VCaP (cell line): ENCODE results near the gene BOK.

ENCODE experiments used
- H3K27ac ChIP-seq: fragments of 450-650 bp; 2 replicates; pipeline ENCODE4 v1.5.1; 2017
- TF ChIP-seq, protein P1 (sequence below): fragments of 450-650 bp; conservative IDR thresholded peaks from 2 replicates; pipeline ENCODE4 v1.5.1; 2017; ENCODE audit warnings: mild to moderate bottlenecking, moderate library complexity

Gene BOK, protein sequence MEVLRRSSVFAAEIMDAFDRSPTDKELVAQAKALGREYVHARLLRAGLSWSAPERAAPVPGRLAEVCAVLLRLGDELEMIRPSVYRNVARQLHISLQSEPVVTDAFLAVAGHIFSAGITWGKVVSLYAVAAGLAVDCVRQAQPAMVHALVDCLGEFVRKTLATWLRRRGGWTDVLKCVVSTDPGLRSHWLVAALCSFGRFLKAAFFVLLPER

DNA sequence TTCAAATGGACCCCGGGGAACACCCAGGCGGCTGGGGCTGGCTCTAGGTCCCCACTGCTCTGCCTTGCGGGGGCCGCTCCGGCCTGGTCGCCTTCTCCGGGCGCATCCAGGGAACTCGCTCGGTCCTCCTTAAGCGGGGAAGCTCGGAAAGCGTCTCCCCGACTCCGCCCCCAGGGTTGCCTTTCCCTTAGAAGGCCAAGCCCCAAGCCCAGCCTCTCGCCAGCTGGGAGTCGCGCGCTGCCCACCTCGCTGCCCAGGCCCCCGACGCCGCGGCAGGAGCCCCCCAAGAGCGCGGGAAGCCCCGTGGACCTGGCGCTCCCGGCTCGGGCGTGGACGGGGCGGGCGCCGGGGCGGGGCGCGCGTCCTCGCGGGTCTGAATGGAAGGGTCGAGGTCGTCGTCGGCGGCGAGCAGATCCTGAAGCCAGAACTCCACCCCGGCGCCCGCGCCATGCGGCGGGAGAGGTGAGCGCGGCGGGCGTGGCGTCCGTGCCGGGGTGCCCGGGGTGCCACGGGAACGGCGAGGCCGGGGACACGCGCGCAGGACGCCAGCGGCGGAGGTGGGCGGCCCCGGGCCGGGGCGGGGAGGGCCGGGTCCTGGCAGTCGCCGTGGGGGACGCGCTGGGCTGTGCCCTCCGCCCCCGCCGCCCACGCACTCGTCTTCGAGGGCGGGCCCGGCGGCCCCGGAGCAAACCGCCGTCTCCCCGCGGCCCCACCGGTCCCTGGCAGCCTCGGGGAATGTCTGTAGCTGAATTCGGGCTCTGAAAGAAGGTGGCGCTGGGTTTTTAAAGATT, at the start of gene BOK:
BOK (plus strand) TSS at position 214 of the 791 bp plus-strand sequence. CDS start 739 bp downstream, outside the sequence.
- peak within 1 kb of the TSS; percentile 97 for H3K27ac ChIP-seq
- TF ChIP-seq, protein P1, sequence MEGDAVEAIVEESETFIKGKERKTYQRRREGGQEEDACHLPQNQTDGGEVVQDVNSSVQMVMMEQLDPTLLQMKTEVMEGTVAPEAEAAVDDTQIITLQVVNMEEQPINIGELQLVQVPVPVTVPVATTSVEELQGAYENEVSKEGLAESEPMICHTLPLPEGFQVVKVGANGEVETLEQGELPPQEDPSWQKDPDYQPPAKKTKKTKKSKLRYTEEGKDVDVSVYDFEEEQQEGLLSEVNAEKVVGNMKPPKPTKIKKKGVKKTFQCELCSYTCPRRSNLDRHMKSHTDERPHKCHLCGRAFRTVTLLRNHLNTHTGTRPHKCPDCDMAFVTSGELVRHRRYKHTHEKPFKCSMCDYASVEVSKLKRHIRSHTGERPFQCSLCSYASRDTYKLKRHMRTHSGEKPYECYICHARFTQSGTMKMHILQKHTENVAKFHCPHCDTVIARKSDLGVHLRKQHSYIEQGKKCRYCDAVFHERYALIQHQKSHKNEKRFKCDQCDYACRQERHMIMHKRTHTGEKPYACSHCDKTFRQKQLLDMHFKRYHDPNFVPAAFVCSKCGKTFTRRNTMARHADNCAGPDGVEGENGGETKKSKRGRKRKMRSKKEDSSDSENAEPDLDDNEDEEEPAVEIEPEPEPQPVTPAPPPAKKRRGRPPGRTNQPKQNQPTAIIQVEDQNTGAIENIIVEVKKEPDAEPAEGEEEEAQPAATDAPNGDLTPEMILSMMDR: no peak

DNA sequence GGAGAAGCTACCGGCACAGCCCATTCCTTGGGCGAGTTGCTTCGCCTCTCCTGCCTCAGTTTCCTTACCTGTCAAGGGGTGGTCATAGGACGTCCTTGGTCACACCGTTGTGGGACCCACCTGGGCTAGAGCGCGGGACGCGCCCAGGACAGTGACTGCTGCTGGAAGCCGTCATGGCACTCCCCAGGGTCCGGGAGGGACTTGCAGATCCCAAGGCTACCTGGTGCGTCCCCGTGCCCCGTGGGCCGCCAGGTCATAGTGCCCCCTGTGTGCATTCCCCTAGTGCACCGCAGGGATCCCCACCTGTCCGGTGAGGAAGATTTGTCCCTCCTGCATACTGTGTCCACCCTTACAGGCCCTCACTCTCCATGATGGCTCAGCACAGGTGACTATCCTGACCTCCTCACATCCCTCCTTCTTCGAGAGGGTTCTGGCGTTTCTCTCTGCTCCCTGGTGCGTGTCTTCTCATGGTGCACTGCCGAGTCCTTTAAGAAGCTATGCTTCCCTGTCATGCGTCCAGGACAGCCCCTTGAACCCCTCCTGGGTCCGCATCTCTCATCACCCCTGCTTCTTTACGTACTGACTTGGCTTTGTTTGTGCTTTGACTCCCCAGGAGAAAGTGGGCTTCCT, 49.3 kb upstream of the BOK start:
- peak overlapping the region; percentile 91 for H3K27ac ChIP-seq

DNA sequence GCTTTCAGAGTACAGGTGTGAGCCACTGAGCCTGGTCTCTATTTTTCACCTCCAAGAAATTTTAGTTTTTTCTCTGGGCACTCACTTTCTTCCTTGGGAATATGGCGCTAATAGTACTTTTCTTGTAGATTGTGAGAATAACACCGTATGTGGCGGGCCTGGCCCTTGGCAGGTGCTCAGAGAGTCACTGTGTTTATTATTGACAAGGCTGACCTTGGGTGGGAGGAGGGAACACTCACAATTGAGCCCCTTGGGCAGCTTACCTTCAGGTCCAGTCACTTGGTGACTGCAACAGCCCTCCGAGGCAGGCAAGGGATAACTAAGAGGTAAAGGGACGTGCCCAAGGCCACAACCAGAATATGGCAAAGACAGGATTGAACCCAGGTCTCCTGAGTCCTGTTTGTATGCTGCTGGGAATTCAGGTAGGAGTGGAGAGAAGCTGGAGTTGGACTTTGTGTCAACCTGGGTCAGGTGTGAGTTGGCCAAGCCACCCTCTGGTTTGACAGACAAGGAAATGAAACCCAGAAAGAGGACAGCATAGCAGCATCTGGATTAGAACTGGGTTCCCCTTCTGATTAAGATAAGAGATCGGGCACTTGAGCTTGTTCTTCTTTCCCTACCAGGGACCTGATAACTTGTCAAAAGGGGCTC, 47.3 kb upstream of the BOK start:
- TF ChIP-seq, protein P1: no peak
- no peak overlapping the region for H3K27ac ChIP-seq

More for the DNA sequence above, 49.3 kb upstream of the BOK start:
- TF ChIP-seq, protein P1: no peak

DNA sequence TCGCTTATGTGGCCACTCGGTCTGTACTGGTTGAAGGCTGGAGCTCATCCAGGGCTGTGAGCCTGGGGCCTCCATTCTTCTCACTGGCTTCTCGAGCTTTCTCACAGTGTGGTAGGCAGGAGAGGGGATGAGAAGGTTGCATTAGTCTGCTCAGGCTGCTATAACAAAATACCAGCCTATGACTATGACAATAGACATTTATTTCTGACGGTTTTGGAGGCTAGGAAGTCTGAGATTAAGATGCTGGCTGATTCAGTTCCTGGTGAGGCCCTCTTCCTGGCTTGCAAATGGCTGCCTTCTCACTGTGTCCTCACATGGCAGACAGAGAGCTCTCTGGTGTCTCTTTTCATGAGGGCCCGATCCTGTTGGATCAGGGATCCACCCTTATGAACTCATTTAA, 44.0 kb upstream of the BOK start:
- TF ChIP-seq, protein P1: no peak

DNA sequence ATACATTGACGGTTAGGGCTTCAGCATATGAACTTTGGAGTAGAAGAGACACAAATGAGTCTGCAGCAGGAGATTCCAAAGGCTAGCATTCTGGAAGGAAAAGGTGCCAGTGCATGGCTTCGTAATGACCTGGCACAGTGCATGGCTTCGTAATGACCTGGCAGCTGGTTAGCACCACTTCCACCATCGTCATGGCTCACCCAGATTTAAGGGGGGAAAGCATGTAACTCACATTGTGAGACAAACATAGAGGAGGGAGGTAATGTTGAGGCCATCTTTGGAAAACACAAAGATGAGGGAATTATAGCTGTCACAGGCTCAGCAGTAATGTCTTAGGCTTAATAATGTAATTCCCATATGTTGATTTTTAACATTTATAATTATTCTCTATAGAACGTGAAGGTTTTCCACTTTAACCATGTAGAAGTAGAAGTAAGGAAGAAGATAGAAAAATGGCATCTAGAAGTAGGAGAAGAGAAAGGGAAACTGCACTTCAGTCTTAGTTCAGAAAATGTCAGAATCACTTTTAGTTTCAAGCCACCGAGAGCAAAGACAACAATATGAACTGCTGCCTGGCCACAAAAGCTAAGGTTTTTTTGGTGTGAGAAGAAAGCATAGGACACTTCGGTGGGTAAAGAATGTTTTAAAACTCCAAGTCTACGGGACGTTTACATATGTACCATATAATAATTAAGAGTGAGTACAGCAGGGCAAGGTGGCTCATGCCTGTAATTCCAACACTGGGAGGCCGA, 43.4 kb upstream of the BOK start:
- TF ChIP-seq, protein P1: no peak
- no peak overlapping the region for H3K27ac ChIP-seq

More for the DNA sequence above, 44.0 kb upstream of the BOK start:
- no peak overlapping the region for H3K27ac ChIP-seq

DNA sequence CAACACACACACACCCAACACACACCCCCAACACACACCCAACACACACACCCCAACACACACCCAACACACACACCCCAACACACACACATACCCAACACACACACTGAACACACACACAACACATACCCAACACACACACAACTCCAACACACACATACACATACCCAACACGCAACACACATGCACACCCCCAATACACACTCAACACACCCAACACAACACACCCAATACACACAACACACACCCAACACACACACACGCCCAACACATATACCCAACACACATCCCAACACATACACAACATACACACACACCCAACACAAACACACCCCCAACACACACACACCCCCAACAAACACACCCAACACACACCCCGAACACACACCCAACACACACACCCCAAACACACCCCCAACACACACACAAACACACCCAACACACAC, 42.0 kb upstream of the BOK start:
- H3K27ac ChIP-seq: no peak overlapping the region
- TF ChIP-seq, protein P1: no peak
